LoVo (cell line): Measurements from ENCODE around the gene TMEM53.

Experiments
- DNase-seq: peaks from one replicate; pipeline ENCODE4 v3.0.0-alpha.2; 2016; ENCODE audit warnings: low spot score

TMEM53 gene

DNA sequence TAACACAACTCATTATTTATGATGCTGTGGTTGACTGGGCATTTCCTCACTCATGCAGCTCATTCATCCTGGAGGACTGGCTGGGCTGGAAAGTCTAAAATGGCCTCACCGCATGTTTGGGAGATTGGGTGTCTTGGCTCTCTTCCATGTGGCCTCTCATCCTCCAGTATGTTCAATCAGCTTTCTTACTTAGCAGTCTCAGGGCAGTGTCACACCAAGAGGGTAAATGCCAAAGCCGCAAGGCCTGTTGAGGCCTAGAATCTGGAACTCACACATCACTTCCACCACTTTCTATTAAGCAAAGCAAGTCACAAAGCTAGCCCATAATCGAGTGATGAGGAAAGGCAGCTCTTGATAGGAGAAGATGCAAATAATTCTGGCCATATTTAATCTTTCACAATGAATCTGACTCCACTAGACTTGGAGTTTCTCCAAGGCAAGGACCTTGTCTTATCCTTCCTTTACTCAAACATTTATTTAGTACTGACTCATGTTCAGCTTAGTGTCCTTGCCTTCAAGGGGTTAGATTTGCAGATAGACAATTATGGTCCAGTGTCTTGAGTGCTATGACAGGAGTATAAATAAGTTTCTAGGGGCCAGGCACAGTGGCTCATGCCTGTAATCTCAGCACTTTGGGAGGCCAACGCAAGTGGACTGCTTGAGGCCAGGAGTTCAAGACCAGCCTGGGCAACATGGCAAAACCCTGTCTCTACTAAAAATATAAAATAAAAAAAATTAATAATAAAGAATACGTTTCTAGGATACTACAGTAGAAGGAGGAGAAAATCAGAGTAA, 45.1 kb downstream of the TMEM53 start:
- no peak for DNase-seq

DNA sequence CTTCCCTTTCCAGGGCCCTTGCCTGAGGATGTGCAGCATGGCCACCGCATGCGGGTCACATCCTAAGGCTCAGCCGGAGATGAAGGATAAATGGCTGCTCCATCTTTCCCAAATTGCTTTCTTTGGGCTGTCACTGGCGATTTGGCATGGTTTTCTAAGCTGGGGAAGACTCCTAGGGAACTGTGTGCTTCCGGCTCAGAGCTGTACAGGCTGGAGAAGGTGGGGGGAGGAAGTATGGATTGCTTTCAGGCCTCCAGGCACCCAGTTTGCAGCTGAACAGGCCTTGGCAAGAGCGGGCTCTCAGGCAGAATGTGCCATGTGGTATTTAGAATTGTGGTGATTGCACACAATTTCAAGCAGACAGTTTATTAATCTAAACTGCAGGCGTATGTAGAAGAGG, 48.9 kb downstream of the TMEM53 start:
- DNase-seq = no peak

DNA sequence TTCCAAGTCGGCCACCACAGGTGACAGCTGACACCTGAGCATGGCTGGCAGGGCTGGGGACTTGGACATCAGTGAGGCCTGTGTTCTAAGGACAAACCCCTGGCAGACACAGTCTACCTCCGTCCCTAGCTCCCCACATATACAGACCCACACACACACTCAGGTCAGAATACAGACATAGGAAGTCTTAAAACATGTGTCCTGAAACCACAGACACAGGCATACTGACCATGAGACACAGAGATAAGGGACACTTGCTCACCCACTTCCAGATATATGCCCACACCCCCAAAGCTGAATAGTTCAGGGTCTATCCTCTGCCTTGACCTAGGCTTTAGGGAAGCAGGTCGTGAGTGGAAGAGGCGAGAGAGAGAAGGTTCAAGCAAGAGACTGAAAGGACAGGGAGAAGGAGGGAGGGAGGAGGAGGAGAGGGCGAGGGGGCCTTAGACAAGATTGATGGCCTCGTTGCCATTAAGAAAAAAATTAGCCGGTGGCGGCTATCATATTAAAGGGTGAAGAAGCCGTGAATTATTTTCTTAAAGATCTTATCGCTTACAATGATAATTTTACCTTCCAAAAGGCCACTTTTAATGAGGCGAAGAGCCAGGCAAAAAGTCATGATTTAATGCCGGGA, 49.9 kb downstream of the TMEM53 start:
- DNase-seq = no peak

DNA sequence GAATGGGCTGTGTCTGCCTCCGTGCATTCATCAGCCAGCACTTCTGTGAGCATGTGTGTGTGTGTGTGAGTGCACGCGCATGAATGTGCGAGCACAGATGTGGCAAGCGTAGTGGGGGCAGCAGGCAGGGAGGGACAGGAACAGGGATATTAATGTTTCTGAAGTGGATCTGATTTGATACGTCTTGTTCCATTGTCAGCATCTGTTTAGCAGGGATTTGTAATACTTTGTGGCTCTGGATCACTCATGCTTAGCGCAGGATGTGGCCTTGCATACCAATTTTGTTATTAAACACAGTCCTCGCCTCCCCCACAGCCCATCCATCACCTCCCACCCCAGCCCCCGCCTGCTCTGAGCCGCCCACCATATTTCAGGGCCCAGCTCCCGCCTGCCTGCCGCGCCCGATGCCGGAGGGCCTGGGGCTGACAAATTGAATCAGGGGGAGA, 52.4 kb downstream of the TMEM53 start:
- no peak for DNase-seq

DNA sequence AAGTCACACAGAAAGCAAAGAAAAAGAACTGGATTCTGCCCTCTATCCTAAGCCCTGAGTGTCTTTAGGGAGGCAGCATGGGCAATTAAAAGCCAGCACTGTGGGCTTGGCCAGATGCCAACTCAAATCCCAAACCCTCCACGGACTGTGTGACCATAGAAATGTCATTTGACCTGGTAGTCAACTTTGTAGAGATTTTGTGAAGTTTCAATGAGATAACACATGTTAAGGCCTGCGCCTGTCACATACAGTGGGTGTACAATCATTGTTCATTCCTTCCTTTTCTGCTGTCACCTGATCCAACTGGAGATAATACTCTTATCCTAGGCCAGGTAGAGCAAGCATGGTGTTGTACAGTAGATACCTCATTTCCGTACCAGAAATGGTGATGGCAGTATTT, 54.2 kb downstream of the TMEM53 start:
- DNase-seq = no peak

DNA sequence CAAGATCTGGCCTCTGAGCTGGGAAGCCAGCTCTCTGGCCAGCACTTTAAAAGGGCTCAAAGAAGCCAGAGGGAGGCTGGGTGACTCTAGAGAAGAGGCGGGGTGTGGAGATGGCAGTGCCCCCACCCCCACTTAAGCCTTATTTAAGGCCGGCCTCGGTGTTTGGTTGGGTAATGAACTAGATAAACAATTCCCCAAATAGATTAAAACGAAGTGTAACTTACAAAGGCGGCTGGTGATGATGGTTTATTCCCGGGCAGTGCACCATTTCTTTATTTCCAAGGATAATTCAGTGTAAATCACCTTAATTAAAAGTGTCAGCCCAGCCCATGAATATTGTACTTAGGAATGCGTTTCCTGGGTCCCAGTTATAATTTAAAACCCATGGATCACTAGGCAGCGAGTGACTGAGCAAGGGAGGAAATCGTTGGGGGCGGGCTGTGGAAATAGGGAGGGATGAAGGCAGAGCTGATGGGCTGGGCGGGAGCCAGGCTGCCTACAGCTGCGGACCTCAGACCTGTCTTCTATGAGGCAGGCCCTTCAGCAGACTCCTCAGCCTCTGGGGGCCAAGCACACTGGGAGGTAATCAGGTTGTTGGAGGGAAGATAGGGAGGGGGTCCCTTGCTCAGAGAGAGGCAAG, 54.9 kb downstream of the TMEM53 start:
- DNase-seq = no peak

DNA sequence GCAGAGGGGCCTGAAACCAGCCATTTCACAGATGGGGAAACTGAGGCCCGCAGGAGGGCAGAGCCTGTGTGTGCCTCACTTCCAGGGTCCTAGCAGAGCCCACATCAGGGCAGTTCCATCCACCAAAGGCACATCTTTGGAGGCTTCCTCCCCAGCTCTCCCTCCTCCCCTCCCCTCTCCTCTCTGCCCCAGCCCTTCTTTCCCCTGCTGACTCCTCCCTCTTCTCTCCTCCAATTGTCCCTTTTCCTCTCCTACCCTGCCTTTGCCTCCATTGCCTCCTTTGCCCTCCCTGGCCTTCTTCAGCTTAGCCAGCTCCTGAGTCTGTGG, 56.6 kb downstream of the TMEM53 start:
- no peak for DNase-seq

DNA sequence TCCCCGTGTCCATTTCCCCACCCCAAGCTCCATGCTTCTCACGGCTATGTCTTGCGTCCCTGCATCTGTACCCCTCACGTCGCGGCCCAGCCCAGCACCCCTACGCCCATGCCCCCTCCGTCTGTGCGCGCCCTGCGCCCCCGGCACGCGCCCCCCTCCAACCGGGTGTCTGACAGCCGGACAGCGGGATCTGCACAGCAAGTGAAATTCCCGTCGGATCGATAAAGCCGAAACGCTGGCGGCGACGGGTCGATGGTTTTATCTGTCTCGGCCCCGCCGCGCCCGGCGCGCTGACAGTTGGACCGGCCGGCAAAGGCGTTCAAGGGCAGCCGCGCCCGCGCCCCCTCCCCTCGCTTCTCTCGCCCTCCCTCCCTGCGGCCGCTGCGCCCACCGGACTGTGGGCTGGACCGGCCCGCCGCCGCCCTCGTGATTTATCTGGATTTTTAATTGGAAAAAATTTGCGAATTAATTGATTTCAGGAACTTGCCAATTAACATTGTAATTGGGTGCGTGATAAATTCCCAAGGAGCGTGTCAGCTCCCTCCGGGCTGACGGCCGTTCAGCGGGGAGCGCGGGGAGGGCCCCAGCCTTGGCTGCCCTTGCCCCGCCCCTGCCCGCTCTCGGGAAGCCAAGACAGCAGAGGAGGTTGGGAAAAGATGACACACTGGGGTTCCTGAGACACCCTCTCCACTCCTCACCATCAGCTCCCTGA, 57.1 kb downstream of the TMEM53 start:
- no peak for DNase-seq

DNA sequence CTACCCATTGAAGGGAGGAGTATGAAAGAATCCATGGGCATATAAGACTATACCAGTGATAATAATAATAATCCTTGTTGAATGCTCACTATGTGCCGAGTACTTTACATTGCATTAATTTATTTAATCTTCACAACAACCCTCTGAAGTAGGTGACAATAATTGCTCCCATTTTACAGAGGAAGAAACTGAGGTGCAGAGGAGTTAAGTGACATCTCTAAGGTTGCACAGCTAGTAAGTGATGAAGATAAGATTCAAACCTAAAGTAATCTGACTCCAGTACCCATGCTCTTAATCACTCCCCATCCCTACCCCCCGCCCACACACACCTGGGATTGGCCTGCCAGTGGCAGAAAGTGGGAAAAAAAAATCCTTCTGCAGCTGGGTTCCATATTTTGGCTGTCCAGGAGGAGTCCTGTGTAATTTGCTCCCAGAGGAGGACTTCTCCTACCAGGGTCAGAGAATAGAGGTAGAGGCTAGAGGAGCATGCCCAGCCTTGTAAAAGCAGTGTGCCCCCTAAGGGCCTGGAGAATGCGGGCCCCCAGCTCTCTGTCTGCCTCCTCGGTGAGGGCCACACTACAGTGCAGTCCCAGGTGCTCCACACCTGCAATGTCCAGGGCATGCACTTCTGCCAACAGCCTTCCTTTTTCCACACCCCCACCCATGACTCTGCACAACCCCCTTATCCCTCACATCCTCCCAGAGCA, 57.8 kb downstream of the TMEM53 start:
- no peak for DNase-seq

DNA sequence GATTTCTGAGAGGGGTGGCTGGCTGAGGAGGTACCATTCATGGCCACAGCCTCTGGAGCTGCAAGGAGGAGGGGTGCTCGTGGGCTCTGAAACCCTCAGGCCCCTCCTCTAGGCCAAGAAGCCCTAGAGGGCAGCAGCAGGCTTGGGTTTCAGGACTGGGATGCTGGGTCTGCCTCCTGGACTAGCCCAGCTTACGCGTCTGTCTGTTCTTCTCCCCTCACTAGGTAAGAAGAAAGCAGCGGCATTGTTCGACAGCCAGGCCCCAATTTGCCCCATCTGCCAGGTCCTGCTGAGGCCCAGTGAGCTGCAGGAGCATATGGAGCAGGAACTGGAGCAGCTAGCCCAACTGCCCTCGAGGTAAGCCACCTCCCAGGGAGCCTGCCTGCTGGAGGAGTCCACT, 60.3 kb downstream of the TMEM53 start:
- no peak for DNase-seq

DNA sequence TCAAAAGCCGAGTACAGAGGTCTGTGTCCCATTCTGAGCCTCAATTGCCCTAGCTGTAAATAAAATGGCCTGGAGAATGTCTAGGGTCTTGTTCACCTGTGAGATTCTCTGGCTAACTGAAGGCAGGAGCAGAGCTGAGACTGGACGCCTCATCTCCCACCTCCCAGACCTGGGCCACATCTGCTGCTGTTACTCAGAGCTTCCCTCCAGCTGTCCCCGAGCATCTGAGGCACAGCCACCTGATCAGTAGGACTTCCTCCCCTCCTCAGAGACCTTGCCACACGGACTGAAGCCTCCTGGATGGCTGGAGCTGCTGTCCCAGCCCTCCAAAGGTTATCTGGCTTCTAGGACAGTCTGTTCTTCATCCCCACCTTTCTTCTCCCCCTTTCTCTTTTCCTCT, 62.4 kb downstream of the TMEM53 start:
- no peak for DNase-seq

DNA sequence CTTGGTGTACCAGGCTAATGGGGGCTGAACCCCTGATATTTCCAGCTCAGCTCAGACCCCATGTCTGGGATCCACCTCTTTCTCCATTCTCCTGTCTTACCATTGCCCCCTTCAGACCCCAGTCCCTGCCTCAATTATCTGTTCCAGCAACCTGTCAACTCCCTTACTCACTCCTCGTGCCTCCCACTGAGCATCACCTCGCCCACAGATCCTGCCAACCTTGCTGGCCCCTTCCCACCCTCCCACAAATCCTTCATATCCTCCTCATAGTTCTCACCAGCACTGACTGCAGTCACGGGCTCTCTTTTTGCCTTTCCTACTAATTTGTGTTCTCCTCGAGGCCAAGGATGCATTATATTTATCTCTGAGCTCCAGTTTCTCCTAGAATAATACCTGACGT, 62.9 kb downstream of the TMEM53 start:
- no peak for DNase-seq

DNA sequence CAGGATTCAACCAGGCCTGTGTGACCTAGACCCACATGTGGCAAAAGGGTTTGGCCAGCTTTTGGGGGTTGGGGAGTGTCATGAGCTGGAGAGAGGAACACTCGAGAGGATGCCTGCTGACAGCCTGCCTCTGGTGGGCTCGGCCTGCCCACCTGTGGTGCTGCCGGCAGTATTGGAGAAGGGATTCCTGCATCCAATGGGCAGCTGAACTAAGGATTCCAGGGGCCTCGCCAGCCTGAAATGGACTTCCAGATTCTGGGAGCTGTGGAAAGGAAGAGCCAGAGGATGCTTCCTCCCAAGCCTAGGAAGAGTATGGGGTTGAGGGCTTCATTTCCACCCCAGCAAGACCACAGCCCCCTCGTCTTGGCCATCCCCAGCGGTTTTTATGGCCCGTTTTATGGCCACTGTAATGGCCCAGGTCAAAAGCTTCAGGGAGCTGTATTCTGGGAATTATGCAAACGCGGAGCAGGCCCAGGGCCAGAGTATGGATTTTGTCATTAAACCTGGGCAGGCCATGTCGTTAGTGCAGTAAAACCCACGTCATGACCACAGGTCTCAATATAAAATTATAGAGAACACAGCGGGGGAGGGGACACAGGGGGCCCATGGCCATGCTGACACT, 63.6 kb downstream of the TMEM53 start:
- no peak for DNase-seq

DNA sequence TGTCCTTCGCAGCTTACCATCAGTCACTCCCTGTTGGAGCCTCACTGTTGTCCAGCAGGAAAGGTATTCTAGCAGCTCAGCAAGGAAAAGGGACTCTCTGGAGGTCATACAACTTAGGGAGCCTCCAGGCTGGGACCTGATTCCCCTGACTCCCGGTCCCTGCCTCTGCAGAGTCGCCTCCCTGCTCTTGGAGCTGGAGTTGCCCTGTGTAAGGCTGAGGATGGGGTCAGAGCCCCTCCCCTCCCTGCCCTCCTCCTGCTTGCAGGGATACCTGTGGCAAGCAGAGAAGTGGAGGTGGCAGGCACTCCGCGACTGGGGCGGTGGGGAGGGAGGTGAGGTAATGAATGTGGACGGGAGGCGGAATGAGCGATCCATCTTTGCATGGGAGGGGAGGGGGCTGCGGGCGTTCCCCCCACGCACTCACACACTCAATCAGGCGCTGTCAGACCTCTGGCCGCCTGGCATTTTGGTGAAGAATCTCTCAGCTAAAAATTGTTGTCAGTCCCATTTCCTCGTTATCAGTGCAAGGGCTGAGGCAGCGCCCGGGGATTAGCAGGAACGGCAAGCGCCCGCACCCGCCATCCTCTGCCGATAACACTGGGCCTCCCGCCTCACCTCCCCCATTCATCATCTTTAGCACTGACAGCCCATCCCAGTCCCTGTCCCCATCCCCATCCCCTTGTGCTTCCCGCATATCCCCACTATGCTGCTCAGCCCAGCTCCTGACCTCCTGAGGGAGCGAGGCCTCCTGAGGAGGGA, 64.3 kb downstream of the TMEM53 start:
- no peak for DNase-seq

DNA sequence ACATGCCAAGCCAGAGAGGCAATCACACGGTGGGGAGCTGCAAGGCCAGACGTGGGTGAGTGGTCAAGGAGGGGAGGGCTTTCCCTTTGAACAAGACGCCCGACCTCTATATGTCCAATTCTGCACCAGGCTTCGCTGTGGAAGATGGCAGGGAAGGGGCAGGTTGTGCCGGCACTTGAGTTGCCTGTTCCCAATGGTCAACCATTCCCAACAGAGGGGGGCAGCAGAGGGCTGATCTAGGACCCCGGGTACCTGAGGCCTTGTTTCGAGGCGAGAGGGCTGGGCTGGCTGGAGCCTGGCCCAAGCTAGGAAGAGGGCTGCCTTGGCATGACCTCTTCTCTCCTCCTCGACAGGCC, 64.9 kb downstream of the TMEM53 start:
- DNase-seq = no peak

DNA sequence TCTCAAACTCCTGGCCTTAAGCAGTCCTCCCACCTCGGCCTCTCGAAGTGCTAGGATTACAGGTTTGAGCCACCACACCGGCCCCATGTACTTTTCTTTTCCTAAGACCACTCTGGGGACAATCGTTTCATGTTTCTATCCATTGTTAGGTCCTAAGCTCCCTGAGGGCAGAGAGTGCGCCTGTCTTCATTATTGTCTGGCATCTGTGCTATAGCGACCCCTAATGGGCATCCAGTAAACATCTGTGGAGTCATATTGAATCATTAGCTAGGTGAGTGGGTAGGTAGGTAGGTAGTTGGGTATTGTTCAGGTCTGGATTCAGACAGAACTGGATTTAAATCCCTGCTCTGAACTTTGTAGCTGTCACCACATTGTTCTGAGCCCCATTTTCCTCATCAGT, 66.1 kb downstream of the TMEM53 start:
- DNase-seq = no peak

DNA sequence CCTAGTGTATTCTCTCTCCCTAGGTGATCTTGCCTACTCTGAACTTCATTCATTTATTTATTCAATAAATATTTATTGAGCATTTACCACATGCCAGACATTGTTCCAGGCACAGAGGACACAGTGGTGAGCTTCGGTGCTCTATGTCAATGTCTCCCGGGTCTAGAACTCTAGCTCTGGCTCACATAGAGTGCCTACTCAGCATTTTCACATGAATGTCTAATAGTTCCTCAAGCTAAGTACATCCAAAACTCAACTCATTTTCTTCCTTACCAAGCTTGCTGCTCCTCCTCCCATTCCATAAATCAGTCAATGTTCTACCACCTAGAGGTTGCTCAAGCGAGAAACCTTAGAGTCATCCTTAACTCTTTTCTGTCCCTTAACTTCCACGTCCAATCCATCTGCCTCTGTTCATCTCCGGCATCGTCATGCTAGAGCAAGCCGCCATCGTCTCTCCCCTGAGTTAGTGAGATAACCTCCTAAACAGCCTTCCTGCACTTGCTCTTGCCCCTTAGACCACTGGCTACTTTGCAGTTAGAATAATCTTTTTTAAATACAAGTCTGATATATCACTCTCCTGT, 67.5 kb downstream of the TMEM53 start:
- DNase-seq = no peak

DNA sequence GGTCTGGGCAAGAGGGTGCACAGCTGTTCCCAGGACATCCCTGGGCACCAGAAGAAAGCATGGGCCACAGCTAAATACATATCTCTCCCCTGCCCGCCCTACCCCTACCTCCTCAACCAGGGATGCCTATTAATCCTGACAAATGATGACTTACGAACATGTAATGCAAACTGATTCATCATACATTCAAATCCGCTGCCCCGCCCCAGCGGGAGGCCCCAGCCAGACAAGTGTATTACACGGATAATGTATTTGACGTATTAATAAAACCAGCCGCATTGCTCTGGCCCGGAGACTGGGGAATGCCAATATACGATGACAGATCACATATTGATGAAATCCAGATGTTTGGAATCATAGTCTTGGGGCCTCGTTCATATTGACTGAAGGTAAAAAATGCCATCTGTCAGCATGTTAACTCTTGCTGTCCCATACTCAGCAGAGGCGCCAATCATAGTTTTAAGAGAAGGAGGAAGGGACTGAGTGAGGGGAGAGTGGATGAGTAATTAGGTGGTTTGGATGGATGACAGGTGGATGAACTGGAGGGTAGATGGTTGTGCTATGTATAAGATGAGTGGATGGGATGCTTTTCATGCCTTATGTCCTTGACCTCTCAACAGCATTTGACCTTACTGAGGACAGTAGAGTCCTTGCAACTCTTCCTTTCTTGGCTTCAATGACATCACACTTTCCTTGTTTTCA, 68.2 kb downstream of the TMEM53 start:
- no peak for DNase-seq

DNA sequence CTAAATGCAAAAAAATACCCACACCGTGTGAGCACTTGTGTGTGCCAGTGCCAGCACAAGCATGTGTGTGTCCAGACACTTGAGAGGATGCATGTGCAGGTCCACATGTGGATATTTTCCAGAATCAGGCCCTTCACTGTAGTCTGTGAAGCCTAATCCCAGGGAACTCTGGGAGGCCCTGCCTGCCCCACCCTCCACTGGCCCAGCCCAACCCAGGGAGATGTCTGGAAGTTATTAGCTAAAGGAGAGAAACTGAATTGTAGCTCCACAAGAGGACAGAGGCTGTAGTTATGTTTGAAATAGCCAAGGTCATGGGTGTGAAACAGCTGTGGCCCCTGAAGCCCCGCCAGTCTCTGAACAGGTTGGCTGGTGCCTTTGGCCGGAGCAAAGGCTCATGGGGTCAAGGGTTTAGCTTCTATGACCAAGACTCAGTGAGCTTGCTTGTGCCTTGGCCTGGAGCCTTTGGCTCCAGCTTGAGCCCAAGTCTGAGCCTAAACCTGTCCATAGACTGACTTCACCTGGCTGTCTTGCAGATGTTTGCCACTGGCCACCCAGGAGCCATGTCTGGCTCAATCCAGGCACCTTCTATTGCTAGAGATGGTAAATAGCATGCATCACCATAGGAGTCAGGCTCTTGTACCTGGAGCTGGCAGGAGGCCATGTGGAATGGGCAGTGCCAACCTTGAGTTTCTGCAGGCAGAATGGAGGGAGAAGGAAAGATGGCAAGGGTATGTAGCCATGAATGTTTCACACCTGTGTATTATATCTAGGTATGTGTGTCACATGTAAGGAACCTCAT, 69.9 kb downstream of the TMEM53 start:
- no peak for DNase-seq
